Measurements from ENCODE around the gene GNB2. TPM values are rescaled to one million over a fixed set of nuclear protein-coding genes. Genes with fewer than 3 reads are reported as not detected.

Gene GNB2
- total and polyA plus RNA-seq, 2 of the 13 experiments (the other 11 are each of a cell fraction or from before 2014, with no cell fraction given), result 48.3 to 67.1 TPM

GRCh38 chr7:100673302-100673941, at the start of gene GNB2 (continued):
- TF ChIP-seq ZNF800 (CRISPR knock-in tag; IDR thresholded peaks at IDR 0.05) (0 out of 2 replicates have a peak, but pooled peaks have one; percentile 42), ZNF710 (CRISPR knock-in tag; IDR thresholded peaks at IDR 0.05; ENCODE audit: borderline replicate concordance) (no peak), ZNF615 (CRISPR knock-in tag; IDR thresholded peaks at IDR 0.05; ENCODE audit: borderline replicate concordance) (no peak), THAP9 (CRISPR knock-in tag; IDR thresholded peaks at IDR 0.05; ENCODE audit: borderline replicate concordance) (no peak; the same call in 1 of the 2 replicates), ZKSCAN1 (IDR thresholded peaks at IDR 0.05; ENCODE audit: low read length) (0 out of 2 replicates have a peak, but pooled peaks have one; percentile 30), ZNF512 (CRISPR knock-in tag; IDR thresholded peaks at IDR 0.05) (no peak), UBTF (CRISPR knock-in tag; IDR thresholded peaks at IDR 0.05) (peak; percentile 75), NFE2L2 (IDR thresholded peaks at IDR 0.05; ENCODE audit: low read length) (no peak), ZBTB2 (CRISPR knock-in tag; IDR thresholded peaks at IDR 0.05; ENCODE audit: low read depth) (peak; percentile 95), ZBTB25 (CRISPR knock-in tag; IDR thresholded peaks at IDR 0.05) (peak; percentile 73), RNF2 (conservative IDR thresholded peaks at IDR 0.05; ENCODE audit: low read depth) (0 out of 2 replicates have a peak, but pooled peaks have one; percentile 52), TP53 (CRISPR knock-in tag; conservative IDR thresholded peaks at IDR 0.05) (no peak), REPIN1 (CRISPR knock-in tag; IDR thresholded peaks at IDR 0.05; ENCODE audit: borderline replicate concordance, low read depth) (peak; percentile 29; the same call in 1 of the 2 replicates)
